Stimulated activated CD8-positive, alpha-beta memory T cell treated with anti-CD3 and anti-CD28 coated beads, Interleukin-12 subunit alpha, Interleukin-12 subunit beta, amount 100 ng/mL, for 24 hours (primary cell): ENCODE results near the gene NIP7.
A peak's percentile ranks its signal among the peaks of the same experiment; 100 is the strongest.

Source experiments
- DNase-seq: peaks from one replicate; pipeline ENCODE4 v3.0.0-alpha.2; 2020; ENCODE audit errors: extremely low read depth

The NIP7 gene

GRCh38 chr16:69318911-69319289 is 20.7 kb upstream of the NIP7 start:
- DNase-seq: no peak

- no peak for DNase-seq
Measured at GRCh38 chr16:69319381-69319780, 20.2 kb upstream of the NIP7 start.

GRCh38 chr16:69319826-69320739 is 19.5 kb upstream of the NIP7 start:
- DNase-seq: no peak

GRCh38 chr16:69320740-69321073 is 18.9 kb upstream of the NIP7 start:
- no peak for DNase-seq

GRCh38 chr16:69321080-69321479 is 18.5 kb upstream of the NIP7 start:
- no peak for DNase-seq

- DNase-seq: no peak
Measured at GRCh38 chr16:69322343-69322742, 17.2 kb upstream of the NIP7 start.

- no peak for DNase-seq
Measured at GRCh38 chr16:69323415-69323814, 16.2 kb upstream of the NIP7 start.

GRCh38 chr16:69324013-69324531 is 15.5 kb upstream of the NIP7 start:
- DNase-seq: no peak

GRCh38 chr16:69324585-69325253 is 14.9 kb upstream of the NIP7 start:
- DNase-seq: no peak

- no peak for DNase-seq
Measured at GRCh38 chr16:69325784-69326171, 13.8 kb upstream of the NIP7 start.

- DNase-seq: no peak
Measured at GRCh38 chr16:69326172-69326873, 13.2 kb upstream of the NIP7 start.

- no peak for DNase-seq
Measured at GRCh38 chr16:69327585-69328310, 11.8 kb upstream of the NIP7 start.

GRCh38 chr16:69328854-69329316 is 10.7 kb upstream of the NIP7 start:
- no peak for DNase-seq

GRCh38 chr16:69329369-69330285 is 9.9 kb upstream of the NIP7 start:
- no peak for DNase-seq

- DNase-seq: peak; percentile 76
Measured at GRCh38 chr16:69330286-69331109, 9.1 kb upstream of the NIP7 start, which contains the start of gene PDF. Gene PDF (minus strand): TSS chr16:69330588. CDS start chr16:69330570, 18 bp downstream.

GRCh38 chr16:69334696-69335095 is 4.9 kb upstream of the NIP7 start:
- DNase-seq: no peak

GRCh38 chr16:69338557-69339288 is 849 bp upstream of the NIP7 start:
- DNase-seq: no peak

GRCh38 chr16:69340095-69340644 is 598 bp downstream of the NIP7 start:
- DNase-seq: no peak

- DNase-seq: no peak
Measured at GRCh38 chr16:69344171-69344570, 4.6 kb downstream of the NIP7 start.
